ENCODE measurements around the gene EDNRB. TPM values are rescaled to one million over a fixed set of nuclear protein-coding genes. Genes with fewer than 3 reads are reported as not detected.

EDNRB gene
- polyA plus RNA-seq, 1 of the 3 experiments (the other 2 are of a cell fraction) = not detected

DNA sequence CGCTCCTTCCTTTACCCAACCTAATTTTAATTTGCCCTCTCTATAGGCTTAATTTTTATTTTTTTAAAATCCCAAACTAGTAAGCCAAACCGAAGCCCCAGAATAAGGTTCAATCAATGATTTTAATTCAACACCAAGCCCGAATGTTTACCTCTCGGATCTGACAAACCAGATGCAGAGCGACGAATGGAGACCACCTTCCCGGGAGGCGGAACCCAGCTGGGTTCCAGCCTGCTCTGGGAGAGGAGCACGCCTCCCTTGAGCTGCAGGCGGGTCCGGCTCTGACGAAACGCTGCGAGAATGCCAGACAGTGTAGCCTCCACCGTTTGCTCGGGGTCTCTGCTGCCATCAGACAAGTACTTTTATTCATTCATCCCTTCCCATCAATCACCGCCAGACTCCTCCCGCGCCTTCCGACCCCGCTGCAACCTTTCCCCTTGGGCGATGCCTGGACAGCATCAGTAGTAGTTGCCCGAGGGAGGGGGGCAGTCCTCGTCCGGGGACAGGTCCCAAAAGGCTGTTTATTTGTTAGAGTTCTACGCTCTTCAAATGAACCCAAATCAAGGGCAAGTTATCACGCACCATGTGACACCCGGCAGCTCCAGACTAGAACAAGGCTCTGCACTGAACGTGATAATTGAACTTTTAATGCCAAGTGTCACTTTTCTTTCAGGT lies 752 bp upstream of the EDNRB start:
- Histone ChIP-seq H3K9me2 (no peaks in the 10 kb centered on the region), H3K79me2 (ENCODE audit: insufficient read depth) (no peaks in the 10 kb centered on the region), H3K4me3 (ENCODE audit: low read depth in 2 of 2, low read length in 1 of 2) (peak overlapping the region; percentile 38 to 58), H3K27ac (ENCODE audit: low read depth in 2 of 2, low read length in 1 of 2) (no peak overlapping the region), H4K20me1 (ENCODE audit: insufficient read depth) (no peaks in the 10 kb centered on the region), H3K27me3 (ENCODE audit: insufficient read depth) (peaks cover 37% of the 10 kb centered on the region), H3K9ac (no peak overlapping the region), H2AFZ (ENCODE audit: low read depth) (peak overlapping the region; percentile 70), H3F3A (replicated peaks; ENCODE audit: insufficient read depth) (no peaks in the 10 kb centered on the region), H3K9me3 (no peaks in the 10 kb centered on the region), H3K36me3 (replicated peaks in 1 of 2; ENCODE audit: control insufficient read depth in 1 of 2, insufficient read depth in 2 of 2, low read length in 1 of 2) (no peaks in the 10 kb centered on the region), H3K4me1 (ENCODE audit: control insufficient read depth in 1 of 2, insufficient read depth in 2 of 2, low read depth in 1 of 2, low read length in 1 of 2) (peaks cover 0 to 16% of the 10 kb centered on the region in 2 experiments; a peak in 2 of 4 replicates), H3K4me2 (peak overlapping the region; percentile 81)
- ChIA-PET CTCF (interaction anchor here (1.0 kb wide), 1 partner anchor 320 kb away, joined by 3 read pairs; no protein-coding TSS in a partner anchor), POLR2A (interaction anchor here (0.5 kb wide), 1 partner anchor 218 kb away, joined by 6 read pairs; no protein-coding TSS in a partner anchor)
- TF ChIP-seq EZH2phosphoT487 (IDR thresholded peaks at IDR 0.05; ENCODE audit: borderline replicate concordance, low read depth) = no peak
- TF ChIP-seq, protein P1, sequence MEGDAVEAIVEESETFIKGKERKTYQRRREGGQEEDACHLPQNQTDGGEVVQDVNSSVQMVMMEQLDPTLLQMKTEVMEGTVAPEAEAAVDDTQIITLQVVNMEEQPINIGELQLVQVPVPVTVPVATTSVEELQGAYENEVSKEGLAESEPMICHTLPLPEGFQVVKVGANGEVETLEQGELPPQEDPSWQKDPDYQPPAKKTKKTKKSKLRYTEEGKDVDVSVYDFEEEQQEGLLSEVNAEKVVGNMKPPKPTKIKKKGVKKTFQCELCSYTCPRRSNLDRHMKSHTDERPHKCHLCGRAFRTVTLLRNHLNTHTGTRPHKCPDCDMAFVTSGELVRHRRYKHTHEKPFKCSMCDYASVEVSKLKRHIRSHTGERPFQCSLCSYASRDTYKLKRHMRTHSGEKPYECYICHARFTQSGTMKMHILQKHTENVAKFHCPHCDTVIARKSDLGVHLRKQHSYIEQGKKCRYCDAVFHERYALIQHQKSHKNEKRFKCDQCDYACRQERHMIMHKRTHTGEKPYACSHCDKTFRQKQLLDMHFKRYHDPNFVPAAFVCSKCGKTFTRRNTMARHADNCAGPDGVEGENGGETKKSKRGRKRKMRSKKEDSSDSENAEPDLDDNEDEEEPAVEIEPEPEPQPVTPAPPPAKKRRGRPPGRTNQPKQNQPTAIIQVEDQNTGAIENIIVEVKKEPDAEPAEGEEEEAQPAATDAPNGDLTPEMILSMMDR (IDR thresholded peaks at IDR 0.05) = no peak
- no peak for TF ChIP-seq TEAD4 (IDR thresholded peaks at IDR 0.05; ENCODE audit: borderline replicate concordance, insufficient read depth)
- TF ChIP-seq POLR2AphosphoS5 (IDR thresholded peaks at IDR 0.05; ENCODE audit: low read depth, low read length) = no peak
- no peak for TF ChIP-seq USF2 (IDR thresholded peaks at IDR 0.05; ENCODE audit: borderline replicate concordance, low read depth, low read length)
- no peak for TF ChIP-seq MXI1 (IDR thresholded peaks at IDR 0.05; ENCODE audit: low read depth, low read length)
- no peak for TF ChIP-seq FOSL2 (IDR thresholded peaks at IDR 0.05; ENCODE audit: borderline replicate concordance, low read depth)
- no peak for TF ChIP-seq CHD2 (IDR thresholded peaks at IDR 0.05; ENCODE audit: low read length, partially characterized antibody)
- TF ChIP-seq, protein P2, sequence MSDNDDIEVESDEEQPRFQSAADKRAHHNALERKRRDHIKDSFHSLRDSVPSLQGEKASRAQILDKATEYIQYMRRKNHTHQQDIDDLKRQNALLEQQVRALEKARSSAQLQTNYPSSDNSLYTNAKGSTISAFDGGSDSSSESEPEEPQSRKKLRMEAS (IDR thresholded peaks at IDR 0.05; ENCODE audit: low read depth) = no peak
- no peak for TF ChIP-seq RCOR1 (IDR thresholded peaks at IDR 0.05; ENCODE audit: low read length)
- TF ChIP-seq GATA2 (CRISPR knock-in tag; IDR thresholded peaks at IDR 0.05) = no peak
- TF ChIP-seq USF1 (IDR thresholded peaks at IDR 0.05; ENCODE audit: borderline replicate concordance, low read depth) = no peak
- TF ChIP-seq NRF1 (IDR thresholded peaks at IDR 0.05; ENCODE audit: low read depth, low read length) = no peak
- TF ChIP-seq RXRA (IDR thresholded peaks at IDR 0.05; ENCODE audit: borderline replicate concordance, low read depth) = no peak
- TF ChIP-seq TAF1 (IDR thresholded peaks at IDR 0.05; ENCODE audit: borderline replicate concordance, low read depth, low read length) = no peak
- TF ChIP-seq ELF1 (IDR thresholded peaks at IDR 0.05) = no peak
- TF ChIP-seq, protein P3, sequence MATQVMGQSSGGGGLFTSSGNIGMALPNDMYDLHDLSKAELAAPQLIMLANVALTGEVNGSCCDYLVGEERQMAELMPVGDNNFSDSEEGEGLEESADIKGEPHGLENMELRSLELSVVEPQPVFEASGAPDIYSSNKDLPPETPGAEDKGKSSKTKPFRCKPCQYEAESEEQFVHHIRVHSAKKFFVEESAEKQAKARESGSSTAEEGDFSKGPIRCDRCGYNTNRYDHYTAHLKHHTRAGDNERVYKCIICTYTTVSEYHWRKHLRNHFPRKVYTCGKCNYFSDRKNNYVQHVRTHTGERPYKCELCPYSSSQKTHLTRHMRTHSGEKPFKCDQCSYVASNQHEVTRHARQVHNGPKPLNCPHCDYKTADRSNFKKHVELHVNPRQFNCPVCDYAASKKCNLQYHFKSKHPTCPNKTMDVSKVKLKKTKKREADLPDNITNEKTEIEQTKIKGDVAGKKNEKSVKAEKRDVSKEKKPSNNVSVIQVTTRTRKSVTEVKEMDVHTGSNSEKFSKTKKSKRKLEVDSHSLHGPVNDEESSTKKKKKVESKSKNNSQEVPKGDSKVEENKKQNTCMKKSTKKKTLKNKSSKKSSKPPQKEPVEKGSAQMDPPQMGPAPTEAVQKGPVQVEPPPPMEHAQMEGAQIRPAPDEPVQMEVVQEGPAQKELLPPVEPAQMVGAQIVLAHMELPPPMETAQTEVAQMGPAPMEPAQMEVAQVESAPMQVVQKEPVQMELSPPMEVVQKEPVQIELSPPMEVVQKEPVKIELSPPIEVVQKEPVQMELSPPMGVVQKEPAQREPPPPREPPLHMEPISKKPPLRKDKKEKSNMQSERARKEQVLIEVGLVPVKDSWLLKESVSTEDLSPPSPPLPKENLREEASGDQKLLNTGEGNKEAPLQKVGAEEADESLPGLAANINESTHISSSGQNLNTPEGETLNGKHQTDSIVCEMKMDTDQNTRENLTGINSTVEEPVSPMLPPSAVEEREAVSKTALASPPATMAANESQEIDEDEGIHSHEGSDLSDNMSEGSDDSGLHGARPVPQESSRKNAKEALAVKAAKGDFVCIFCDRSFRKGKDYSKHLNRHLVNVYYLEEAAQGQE (IDR thresholded peaks at IDR 0.05; ENCODE audit: low read depth, low read length) = no peak
- TF ChIP-seq FOXM1 (IDR thresholded peaks at IDR 0.05; ENCODE audit: low read depth) = no peak
- TF ChIP-seq SIN3A (IDR thresholded peaks at IDR 0.05; ENCODE audit: borderline replicate concordance, low read depth, low read length) = no peak
- peak; percentile 56 for DNase-seq
- WGBS (ENCODE audit: low lambda C conversion rate) = 10% methylated on average over 18 of the region's 29 CpGs
